ENCODE data around the gene NT5M.
"Not testable (repeated sequence)": the region's sequence is repeated elsewhere in the genome, so short reads cannot be mapped to it uniquely, and the experiment has no call there.

The NT5M gene

GRCh38 chr17:17303010-17303846, at the start of gene NT5M:
TSS of gene NT5M (plus strand) at chr17:17303373. CDS start at chr17:17303551, 178 bp downstream.
- DNase-seq = peak; percentile 50

DNA sequence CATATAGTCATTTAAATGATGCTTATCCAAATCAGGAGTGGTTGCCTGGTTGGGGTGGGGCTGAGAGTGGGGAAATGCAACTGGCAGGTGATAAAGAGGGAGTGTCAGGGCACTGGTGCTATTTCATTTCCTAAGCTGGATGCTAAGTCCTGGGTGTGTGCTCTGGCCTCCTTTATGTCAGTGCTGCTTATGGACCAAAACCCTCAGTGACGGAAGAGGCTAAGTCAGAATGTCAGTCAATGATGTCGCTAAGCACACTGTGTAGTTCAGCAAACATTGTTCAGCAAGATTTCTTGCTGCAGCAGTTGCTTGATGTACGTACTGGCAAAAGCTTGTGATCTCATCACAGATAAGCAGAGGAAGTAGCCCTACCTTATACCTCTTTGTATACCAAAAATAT, 49.8 kb upstream of the NT5M start:
- DNase-seq = no peak

- no peak for DNase-seq
Measured at GRCh38 chr17:17254036-17254435, 49.1 kb upstream of the NT5M start.

- not testable (repeated sequence) for DNase-seq
Measured at GRCh38 chr17:17255689-17256088, 47.5 kb upstream of the NT5M start.

GRCh38 chr17:17256316-17256715, 46.9 kb upstream of the NT5M start:
- no peak for DNase-seq

DNA sequence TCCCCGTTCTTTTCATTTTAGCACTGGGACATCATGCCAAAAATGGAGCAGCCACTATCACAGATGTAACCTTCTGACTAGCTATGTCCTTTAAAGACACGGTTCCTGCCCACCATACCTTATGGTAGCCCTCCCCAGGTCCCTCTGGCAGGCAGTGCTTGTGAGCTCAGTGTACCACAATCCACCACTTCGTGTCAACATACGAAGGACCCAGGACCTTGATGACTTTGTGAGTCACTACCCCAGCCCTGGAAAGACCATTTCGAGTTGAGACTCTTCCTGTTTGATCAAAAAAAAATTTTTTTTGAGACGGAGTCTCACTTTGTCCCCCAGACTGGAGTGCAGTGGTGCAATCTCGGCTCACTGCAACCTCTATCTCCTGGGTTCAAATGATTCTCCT, 45.2 kb upstream of the NT5M start:
- DNase-seq = no peak

GRCh38 chr17:17258998-17259397, 44.2 kb upstream of the NT5M start:
- no peak for DNase-seq

- no peak for DNase-seq
Measured at GRCh38 chr17:17264430-17264829, 38.7 kb upstream of the NT5M start.

DNA sequence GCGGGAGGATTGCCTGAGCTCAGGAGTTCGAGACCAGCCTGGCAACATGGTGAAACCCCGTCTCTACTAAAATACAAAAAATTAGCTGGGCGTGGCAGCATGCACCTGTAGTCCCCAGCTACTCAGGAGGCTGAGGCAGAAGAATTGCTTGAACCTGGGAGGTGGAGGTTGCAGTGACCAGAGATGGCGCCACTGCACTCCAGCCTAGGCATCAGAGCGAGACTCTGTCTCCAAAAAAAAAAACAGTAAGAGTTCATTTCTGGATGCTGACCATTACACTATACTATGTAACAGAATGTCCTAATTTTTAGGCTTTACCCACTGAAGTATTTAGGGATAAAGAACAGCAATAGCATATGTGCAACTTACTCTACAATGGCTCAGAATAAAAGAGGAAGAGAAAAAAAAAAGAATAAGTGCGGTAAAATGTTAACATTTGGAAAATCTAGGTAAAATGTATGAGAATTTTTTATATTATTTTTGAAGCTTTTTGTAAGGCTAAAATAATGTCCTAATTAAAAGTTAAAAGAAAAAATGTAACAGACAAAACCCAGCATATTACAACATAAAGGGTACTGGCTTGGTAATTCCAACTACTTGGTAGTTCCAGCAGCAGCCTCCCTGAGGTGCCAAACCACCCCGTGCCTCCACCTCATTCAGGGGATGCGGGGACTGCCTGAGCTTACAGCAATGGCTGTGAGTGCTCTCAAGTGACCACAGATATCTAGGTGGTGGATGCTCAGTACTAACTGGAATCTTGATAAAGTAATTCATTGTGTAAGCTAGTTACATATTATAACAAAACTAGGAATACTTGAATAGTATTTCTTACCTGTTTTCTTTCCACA, 33.0 kb upstream of the NT5M start:
- no peak for DNase-seq

GRCh38 chr17:17275971-17276370, 27.2 kb upstream of the NT5M start:
- DNase-seq = no peak

DNA sequence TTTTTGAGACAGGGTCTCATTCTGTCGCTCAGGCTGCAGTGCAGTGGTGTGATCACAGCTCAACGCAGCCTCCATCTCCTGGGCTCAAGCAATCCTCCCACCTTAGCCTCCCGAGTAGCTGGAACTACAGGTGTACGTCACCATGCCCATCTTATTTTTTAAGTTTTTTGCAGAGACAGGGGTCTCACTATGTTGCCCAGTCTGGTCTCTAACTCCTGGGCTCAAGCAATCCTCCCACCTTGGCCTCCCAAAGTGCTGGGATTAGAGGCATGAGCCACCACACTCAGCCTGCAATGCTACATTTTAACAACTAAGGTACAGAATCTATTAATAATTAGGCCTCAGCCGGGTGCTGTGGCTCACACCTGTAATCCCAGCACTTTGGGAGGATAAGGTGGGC, 25.7 kb upstream of the NT5M start:
- not testable (repeated sequence) for DNase-seq

DNA sequence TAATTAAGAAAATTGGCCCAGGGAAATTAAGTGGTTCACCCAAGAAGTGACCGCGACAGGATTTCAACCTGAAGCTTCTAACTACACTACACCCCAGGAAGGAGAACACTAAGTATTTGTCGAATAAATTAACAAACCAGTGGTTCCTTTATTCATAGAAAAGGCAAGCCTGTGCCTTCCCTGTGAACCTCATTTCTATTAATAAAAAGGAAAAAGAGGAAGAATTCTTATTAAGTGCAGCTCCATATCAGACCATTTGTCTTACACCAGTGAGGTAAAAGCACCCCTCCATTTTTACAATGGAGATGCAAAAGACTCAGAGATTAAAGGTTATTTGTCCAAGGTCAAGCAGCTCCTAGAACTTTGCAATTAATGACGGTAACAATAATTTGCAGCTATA, 23.9 kb upstream of the NT5M start:
- DNase-seq = no peak

DNA sequence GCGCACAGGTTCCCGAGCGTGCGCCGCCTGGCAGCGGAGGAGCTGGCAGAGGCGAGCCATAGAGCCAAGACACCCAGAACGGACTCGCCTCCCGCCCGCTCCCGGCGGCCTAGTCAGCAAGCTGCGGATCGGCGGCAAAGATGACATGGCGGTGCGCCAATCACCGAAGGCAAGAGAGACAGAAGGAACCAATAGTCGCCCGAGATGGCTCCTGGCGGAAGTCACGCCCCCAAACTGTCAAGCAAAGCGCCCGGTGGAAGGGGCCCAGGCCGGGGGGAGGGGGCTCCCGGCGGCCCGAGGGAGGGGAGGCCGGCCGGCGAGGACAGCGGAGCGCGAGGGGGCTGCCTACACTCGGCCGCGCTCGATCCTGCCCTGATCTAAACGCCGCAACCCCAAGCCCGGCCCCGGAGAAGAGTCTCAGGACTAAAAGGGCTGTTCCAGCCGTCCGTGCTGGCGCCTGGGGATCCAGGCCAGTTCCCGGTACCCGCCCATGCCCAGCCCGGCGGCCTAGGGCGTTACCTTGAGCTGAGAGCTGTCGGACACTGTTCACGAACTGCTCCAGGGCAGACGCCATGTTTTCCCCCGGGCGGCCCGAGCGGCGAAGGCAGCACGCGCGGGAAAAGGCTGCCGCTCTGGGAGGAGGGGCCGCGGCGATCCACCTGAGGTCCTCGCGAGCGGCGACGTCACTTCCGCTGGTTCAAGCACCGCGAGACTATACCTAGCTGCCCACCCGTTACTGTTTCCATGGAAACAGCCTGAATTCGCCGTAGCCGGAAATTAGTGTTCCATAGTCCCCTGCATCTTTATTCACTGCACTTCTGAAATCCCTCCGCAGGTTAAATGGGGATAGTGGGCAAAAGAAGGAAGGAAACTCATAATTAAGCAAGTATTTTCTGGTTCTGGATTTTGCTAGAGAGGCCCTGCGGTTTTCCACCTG, 22.3 kb upstream of the NT5M start, which contains the start of gene COPS3:
Gene COPS3, minus strand, starts transcription at position 634 of the 937 bp plus-strand sequence. Its CDS starts 60 bp downstream, at position 574.
- peak; percentile 96 for DNase-seq

GRCh38 chr17:17285951-17286350, 17.2 kb upstream of the NT5M start:
- DNase-seq = no peak

DNA sequence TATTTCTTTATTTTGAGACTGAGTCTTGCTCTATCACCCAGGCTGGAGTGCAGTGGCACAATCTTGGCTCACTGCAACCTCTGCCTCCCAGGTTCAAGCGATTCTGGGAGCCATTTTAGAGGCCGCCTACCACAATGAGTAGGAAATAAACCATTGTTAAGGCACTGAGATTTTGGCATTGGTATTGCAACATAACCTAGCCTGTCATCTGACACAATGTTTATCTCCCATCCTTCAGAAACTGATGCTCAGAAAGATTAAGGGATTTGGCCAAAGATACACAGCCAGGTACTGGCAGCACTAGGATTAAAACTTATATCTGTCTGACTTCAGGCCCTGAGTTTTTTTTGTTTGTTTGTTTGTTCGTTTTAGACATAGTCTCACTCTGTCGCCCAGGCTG, 14.1 kb upstream of the NT5M start:
- DNase-seq = no peak

DNA sequence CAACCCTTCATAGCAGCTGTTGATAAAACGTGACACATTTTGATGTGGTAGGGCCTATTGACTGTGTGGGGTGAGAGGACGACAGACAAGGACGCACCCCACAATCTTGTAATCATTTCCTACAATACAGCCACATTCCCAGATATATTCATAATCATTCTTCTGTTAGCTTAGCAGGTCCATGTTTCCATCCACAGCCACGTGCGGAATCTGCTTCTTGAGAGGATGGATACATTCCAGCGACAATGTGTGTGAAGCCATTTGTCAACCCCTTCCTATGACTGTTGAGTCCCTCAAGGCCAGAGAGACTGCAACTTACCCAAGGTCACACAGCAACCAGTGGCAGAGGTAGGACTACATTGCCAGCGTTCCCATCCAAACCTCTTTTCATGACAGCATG, 13.5 kb upstream of the NT5M start:
- DNase-seq = no peak

GRCh38 chr17:17295141-17295540, 8.0 kb upstream of the NT5M start:
- no peak for DNase-seq

DNA sequence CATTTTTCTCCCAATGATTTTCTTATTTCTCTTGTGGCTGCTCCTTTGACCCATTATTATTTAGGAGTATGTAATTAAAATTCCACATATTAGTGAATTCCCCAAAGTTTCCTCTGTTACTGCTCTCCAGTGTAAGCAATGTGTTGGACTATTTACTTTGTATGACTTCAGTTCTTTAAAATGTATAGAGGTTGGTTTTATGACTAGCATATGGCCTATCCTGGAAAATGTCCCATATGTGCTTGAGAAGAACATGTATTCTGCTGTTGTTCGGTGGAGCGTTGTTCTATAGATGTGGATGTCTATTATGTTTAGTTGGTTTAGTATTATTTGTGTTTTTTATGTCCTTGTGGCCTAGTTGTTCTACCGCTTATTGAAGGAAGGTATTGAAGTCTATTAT, 6.0 kb upstream of the NT5M start:
- no peak for DNase-seq

GRCh38 chr17:17298108-17298507, 5.1 kb upstream of the NT5M start:
- DNase-seq = no peak

- no peak for DNase-seq
Measured at GRCh38 chr17:17300624-17301568, 2.3 kb upstream of the NT5M start.

DNA sequence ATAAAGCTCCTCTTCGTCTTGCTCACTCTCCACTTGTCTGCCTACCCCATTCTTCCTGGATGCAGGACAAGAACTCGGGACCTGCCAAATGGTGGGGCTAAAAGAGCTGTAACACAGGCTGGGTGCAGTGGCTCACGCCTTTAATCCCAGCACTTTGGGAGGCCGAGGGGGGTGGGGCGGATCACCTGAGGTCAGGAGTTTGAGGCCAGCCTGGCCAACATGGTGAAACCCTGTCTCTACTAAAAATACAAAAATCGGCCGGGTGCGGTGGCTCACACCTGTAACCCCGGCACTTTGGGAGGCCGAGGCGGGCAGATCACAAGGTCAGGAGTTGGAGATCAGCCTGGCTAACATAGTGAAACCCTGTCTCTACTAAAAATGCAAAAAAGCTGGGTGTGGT, 1.5 kb upstream of the NT5M start:
- not testable (repeated sequence) for DNase-seq
